Measurements from ENCODE around the gene COX19. TPM values are rescaled to one million over a fixed set of nuclear protein-coding genes. Genes with fewer than 3 reads are reported as not detected.

Gene COX19
- total RNA-seq, 2 experiments from 2014 or later: 14.1 to 15.6 TPM

DNA sequence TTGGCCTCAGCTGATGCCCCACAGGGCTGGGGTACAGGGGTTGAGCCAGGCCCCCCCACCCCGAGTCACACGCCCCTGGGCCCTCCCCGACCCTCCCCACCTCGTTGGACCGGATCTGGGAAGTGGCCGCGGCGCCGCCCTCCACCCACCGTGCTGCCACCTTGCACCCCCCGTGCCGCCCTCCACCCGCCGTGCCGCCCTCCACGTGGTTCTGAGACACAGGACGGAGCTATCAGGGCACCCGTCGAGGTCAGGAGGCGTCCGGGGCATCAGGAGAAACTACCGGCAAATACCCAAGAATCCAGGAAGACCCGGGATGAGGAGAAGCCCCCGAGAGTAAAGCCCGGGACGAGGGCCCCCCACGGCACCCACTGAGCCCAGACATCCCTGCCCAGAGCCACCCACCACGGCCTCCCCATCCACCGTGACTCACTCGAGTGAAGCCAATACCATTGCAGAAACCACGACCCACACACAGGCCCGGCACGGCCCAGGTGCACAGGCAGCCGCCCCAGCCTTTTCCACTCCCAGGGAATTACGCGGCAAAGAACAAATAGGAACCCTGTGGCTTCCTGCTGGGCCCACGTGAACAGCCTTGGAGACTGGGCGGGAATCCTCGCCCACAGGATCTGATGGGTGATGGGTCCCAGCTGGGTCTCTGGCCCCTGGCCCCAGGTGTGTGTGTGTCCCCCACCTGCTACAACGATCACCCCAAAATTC is 54.8 kb downstream of the COX19 start:
- H3K27me3 Mint-ChIP-seq: no peaks in the 10 kb centered on the region
- ChIA-PET POLR2A (interaction anchor here (3.0 kb wide), 1 partner anchor 54 kb away, joined by 19 read pairs; the partner anchor contains the start of gene COX19), CTCF (interaction anchor here (3.0 kb wide), 2 partner anchors 10 to 12 kb away, joined by 15 to 17 read pairs; no protein-coding TSS in a partner anchor)
- H3K27ac Mint-ChIP-seq: peak overlapping the region; percentile 30
- H3K36me3 Mint-ChIP-seq: no peaks in the 10 kb centered on the region
- peak; percentile 43 for DNase-seq
- peak overlapping the region; percentile 29 for H3K4me3 Mint-ChIP-seq
- intact Hi-C loops (cut with micrococcal nuclease): loop anchor here (5.0 kb wide), 3 partner anchors 88 to 568 kb away; partner anchors contain the start of gene SUN1
- H3K9me3 Mint-ChIP-seq: no peaks in the 10 kb centered on the region
- peaks cover 37% of the 10 kb centered on the region for H3K4me1 Mint-ChIP-seq (ENCODE audit: low read depth)

- H3K27ac Mint-ChIP-seq: no peak overlapping the region
- peaks cover 36% of the 10 kb centered on the region for H3K4me1 Mint-ChIP-seq (ENCODE audit: low read depth)
- no peaks in the 10 kb centered on the region for H3K27me3 Mint-ChIP-seq
- DNase-seq: no peak
- ChIA-PET CTCF (no interaction called here), POLR2A (no interaction called here)
- H3K9me3 Mint-ChIP-seq: no peaks in the 10 kb centered on the region
- no peaks in the 10 kb centered on the region for H3K36me3 Mint-ChIP-seq
- no peak overlapping the region for H3K4me3 Mint-ChIP-seq
- intact Hi-C loops (cut with micrococcal nuclease): loop anchor here (5.0 kb wide), 3 partner anchors 88 to 568 kb away; partner anchors contain the start of gene SUN1
Measured at GRCh38 chr7:919924-920341, 55.4 kb downstream of the COX19 start.

DNA sequence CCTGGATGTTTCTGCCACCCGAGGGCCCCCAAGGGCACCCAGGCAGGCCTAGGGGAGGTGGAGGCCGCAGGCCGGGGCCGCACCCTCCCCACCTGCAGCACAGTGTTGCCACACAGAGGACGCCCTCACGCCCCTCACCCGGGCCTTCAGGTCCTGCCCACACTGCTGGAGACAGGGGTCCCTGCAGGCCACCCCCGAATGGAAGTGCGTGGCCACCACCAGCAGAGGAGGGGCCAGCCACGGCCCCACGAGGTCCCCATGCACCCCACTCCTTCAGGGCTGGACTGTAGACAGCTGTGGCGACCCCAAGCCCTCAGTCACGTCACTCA is 56.3 kb downstream of the COX19 start:
- no peak overlapping the region for H3K4me3 Mint-ChIP-seq
- POLR2A ChIA-PET: no interaction called here
- no peaks in the 10 kb centered on the region for H3K27me3 Mint-ChIP-seq
- CTCF ChIA-PET: no interaction called here
- no peaks in the 10 kb centered on the region for H3K9me3 Mint-ChIP-seq
- DNase-seq: no peak
- no peaks in the 10 kb centered on the region for H3K36me3 Mint-ChIP-seq
- intact Hi-C loops (cut with micrococcal nuclease): no loop called here
- H3K4me1 Mint-ChIP-seq (ENCODE audit: low read depth): peaks cover 31% of the 10 kb centered on the region
- no peak overlapping the region for H3K27ac Mint-ChIP-seq

GRCh38 chr7:918441-919113 is 56.8 kb downstream of the COX19 start:
- H3K27ac Mint-ChIP-seq: no peak overlapping the region
- H3K4me3 Mint-ChIP-seq: no peak overlapping the region
- no peaks in the 10 kb centered on the region for H3K36me3 Mint-ChIP-seq
- ChIA-PET POLR2A (no interaction called here), CTCF (interaction anchor here (1.1 kb wide), 1 partner anchor 9 kb away, joined by 3 read pairs; no protein-coding TSS in a partner anchor)
- H3K27me3 Mint-ChIP-seq: no peaks in the 10 kb centered on the region
- H3K4me1 Mint-ChIP-seq (ENCODE audit: low read depth): peaks cover 29% of the 10 kb centered on the region
- no peak for DNase-seq
- intact Hi-C loops (cut with micrococcal nuclease): no loop called here
- H3K9me3 Mint-ChIP-seq: no peaks in the 10 kb centered on the region

DNA sequence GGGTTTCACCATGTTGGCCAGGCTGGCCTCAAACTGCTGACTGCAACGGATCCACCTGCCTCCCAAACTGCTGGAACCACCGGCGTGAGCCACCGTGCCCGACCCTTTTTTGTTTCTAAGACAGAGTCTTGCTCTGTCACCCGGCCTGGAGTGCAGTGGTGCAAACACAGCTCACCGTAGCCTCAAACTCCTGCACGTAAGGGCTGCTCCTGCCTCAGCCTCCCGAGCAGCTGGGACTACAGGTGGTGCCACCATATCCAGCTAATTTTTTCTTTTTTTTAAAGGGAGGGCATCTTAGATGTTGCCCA is 57.3 kb downstream of the COX19 start:
- Mint-ChIP-seq H3K4me1 (ENCODE audit: low read depth) (peaks cover 24% of the 10 kb centered on the region), H3K4me3 (no peak overlapping the region), H3K27me3 (no peaks in the 10 kb centered on the region), H3K9me3 (no peaks in the 10 kb centered on the region), H3K27ac (no peak overlapping the region), H3K36me3 (no peaks in the 10 kb centered on the region)
- POLR2A ChIA-PET: no interaction called here
- CTCF ChIA-PET: interaction anchor here (1.1 kb wide), 1 partner anchor 9 kb away, joined by 3 read pairs; no protein-coding TSS in a partner anchor
- intact Hi-C loops (cut with micrococcal nuclease): no loop called here
- no peak for DNase-seq

DNA sequence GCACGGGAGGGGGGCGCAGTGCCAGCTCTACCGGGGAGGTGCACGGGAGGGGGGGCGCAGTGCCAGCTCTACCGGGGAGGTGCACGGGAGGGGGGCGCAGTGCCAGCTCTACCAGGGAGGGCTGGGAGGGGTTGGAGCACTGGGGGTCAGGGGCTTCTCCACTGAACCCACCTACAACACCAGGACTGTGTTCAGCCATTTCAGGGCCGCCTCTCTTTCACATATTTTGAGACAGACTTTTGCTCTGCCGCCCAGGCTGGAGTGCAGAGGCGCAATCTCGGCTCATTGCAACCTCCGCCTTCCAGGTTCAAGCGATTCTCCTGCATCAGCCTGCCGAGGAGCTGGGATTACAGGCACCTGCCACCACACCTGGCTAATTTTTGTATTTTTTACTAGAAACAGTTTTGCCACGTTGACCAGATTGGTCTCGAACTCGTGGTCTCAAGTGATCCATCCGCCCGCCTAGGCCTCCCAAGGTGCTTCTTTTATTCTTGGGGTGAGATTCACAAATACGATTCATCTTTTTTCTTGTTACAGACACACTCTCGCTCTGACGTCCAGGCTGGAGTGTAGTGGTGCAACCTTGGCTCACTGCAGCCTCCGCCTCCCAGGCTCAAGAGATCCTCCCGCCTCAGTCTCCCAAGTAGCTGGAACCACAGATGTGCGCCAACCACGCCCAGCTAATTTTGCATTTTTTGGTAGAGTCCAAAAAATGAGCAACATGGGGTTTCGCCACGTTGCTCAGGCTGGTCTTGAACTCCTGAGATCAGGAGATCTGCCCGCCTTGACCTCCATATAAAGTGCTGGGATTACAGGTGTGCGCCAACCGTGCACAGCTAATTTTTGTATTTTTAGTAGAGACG is 57.9 kb downstream of the COX19 start:
- intact Hi-C loops (cut with micrococcal nuclease): no loop called here
- Mint-ChIP-seq H3K36me3 (no peaks in the 10 kb centered on the region), H3K4me3 (no peak overlapping the region), H3K27me3 (no peaks in the 10 kb centered on the region), H3K27ac (no peak overlapping the region), H3K9me3 (no peaks in the 10 kb centered on the region), H3K4me1 (ENCODE audit: low read depth) (peaks cover 19% of the 10 kb centered on the region)
- ChIA-PET POLR2A (no interaction called here), CTCF (interaction anchor here (1.1 kb wide), 1 partner anchor 8 kb away, joined by 3 read pairs; no protein-coding TSS in a partner anchor)
- DNase-seq: no peak

GRCh38 chr7:916291-916941 is 58.9 kb downstream of the COX19 start:
- intact Hi-C loops (cut with micrococcal nuclease): no loop called here
- no peak overlapping the region for H3K4me3 Mint-ChIP-seq
- ChIA-PET POLR2A (no interaction called here), CTCF (no interaction called here)
- H3K9me3 Mint-ChIP-seq: no peaks in the 10 kb centered on the region
- H3K27ac Mint-ChIP-seq: no peak overlapping the region
- H3K36me3 Mint-ChIP-seq: no peaks in the 10 kb centered on the region
- no peaks in the 10 kb centered on the region for H3K27me3 Mint-ChIP-seq
- DNase-seq: no peak
- peaks cover 13% of the 10 kb centered on the region for H3K4me1 Mint-ChIP-seq (ENCODE audit: low read depth)

Small RNA genes within 50 kb of the gene (microRNA-seq; reads per million reads assigned to microRNA genes)
- gene MIR339 (ENCODE audit: borderline microRNAs expressed, borderline number of aligned reads, borderline replicate concordance): 1,895 reads per million, percentile 89 among the genes with 10 or more reads in this experiment

Other genes with a start within 250 kb of the COX19 start
- gene DNAAF5, start 248.8 kb downstream of the COX19 start, total RNA-seq: 10 to 100 TPM; 26.8 to 29.5 TPM
- 10 to 100 TPM; 28.0 to 28.2 TPM for gene PRKAR1B, start 248.3 kb downstream of the COX19 start, total RNA-seq
- 10 to 100 TPM; 69.5 to 69.9 TPM for gene SUN1, start 143.1 kb downstream of the COX19 start, total RNA-seq
- gene GET4, start 99.0 kb downstream of the COX19 start, total RNA-seq: 10 to 100 TPM; 22.3 to 27.1 TPM
- gene ADAP1, start 20.9 kb downstream of the COX19 start, total RNA-seq: 10 to 100 TPM; 14.1 to 16.1 TPM
- not detected for gene CYP2W1, start 7.6 kb upstream of the COX19 start, total RNA-seq
- gene GPR146, start 69.0 kb upstream of the COX19 start, total RNA-seq: 1 to 10 TPM; 1.6 to 2.1 TPM
- gene GPER1, start 112.6 kb upstream of the COX19 start, total RNA-seq: under 1 TPM; 0.12 to 0.22 TPM
- gene ZFAND2A, start 184.6 kb upstream of the COX19 start, total RNA-seq: 10 to 100 TPM; 24.1 to 27.5 TPM

All from activated CD4-positive, alpha-beta memory T cell treated with anti-CD3 and anti-CD28 coated beads for 36 hours (primary cell).